IPS DF 4.7 (cell line): Measurements from ENCODE around the gene GABRG3.

Experiments used
- DNase-seq: peaks from one replicate; pipeline ENCODE4 v3.0.0-alpha.2; 2013; ENCODE audit warnings: low spot score; ENCODE audit errors: extremely low read depth

GABRG3 gene

GRCh38 chr15:26970712-26971210 is at the start of gene GABRG3:
TSS of gene GABRG3 (plus strand) at chr15:26971181.
- DNase-seq, result no peak

GRCh38 chr15:26921433-26921832 is 49.5 kb upstream of the GABRG3 start:
- no peak for DNase-seq

GRCh38 chr15:26926081-26926480 is 44.9 kb upstream of the GABRG3 start:
- DNase-seq, result no peak

GRCh38 chr15:26928051-26928450 is 42.9 kb upstream of the GABRG3 start:
- no peak for DNase-seq

GRCh38 chr15:26929588-26929987 is 41.4 kb upstream of the GABRG3 start:
- DNase-seq, result no peak

- no peak for DNase-seq
Measured at GRCh38 chr15:26934848-26935247, 36.1 kb upstream of the GABRG3 start.

- no peak for DNase-seq
Measured at GRCh38 chr15:26935322-26935721, 35.7 kb upstream of the GABRG3 start.

- DNase-seq, result no peak
Measured at GRCh38 chr15:26936502-26936901, 34.5 kb upstream of the GABRG3 start.

- no peak for DNase-seq
Measured at GRCh38 chr15:26937134-26937533, 33.8 kb upstream of the GABRG3 start.

GRCh38 chr15:26939398-26939797 is 31.6 kb upstream of the GABRG3 start:
- DNase-seq, result no peak

- no peak for DNase-seq
Measured at GRCh38 chr15:26941489-26941888, 29.5 kb upstream of the GABRG3 start.

GRCh38 chr15:26943866-26944265 is 27.1 kb upstream of the GABRG3 start:
- no peak for DNase-seq

GRCh38 chr15:26945046-26945445 is 25.9 kb upstream of the GABRG3 start:
- DNase-seq, result no peak

GRCh38 chr15:26950001-26950400 is 21.0 kb upstream of the GABRG3 start:
- DNase-seq, result no peak

- no peak for DNase-seq
Measured at GRCh38 chr15:26954403-26954802, 16.6 kb upstream of the GABRG3 start.

- DNase-seq, result no peak
Measured at GRCh38 chr15:26967719-26968269, 3.2 kb upstream of the GABRG3 start.

- no peak for DNase-seq
Measured at GRCh38 chr15:26968806-26969205, 2.2 kb upstream of the GABRG3 start.

- no peak for DNase-seq
Measured at GRCh38 chr15:26971271-26972018, 464 bp downstream of the GABRG3 start.

- DNase-seq, result no peak
Measured at GRCh38 chr15:26972636-26973035, 1.7 kb downstream of the GABRG3 start.

GRCh38 chr15:26974120-26974780 is 3.3 kb downstream of the GABRG3 start:
- no peak for DNase-seq

- no peak for DNase-seq
Measured at GRCh38 chr15:26981492-26981891, 10.5 kb downstream of the GABRG3 start.

GRCh38 chr15:26983822-26984221 is 12.8 kb downstream of the GABRG3 start:
- no peak for DNase-seq

GRCh38 chr15:26985050-26985449 is 14.1 kb downstream of the GABRG3 start:
- no peak for DNase-seq
